Upper lobe of left lung (tissue), 6 donors: Measurements from ENCODE around the gene PSORS1C2. TPM values are rescaled to one million over a fixed set of nuclear protein-coding genes. Genes with fewer than 3 reads are reported as not detected.
A peak's percentile ranks its signal among the peaks of the same experiment; 100 is the strongest.

Experiments
- ATAC-seq, 2 donors: fragments of 200-7000 bp; cut with Tn5 transposase; one replicate each; pipeline ENCODE4 v1.9.1; 2022; ENCODE audit warnings: mild to moderate bottlenecking in 2 of 2, moderate library complexity in 2 of 2; ENCODE audit not compliant: low FRiP score in 2 of 2
- DNase-seq, 2 donors: peaks; one replicate each; pipeline ENCODE4 v3.0.0-alpha.2; 2019 to 2020
- H3K27ac ChIP-seq, 4 donors: fragments of 200-600 bp; sonication (generic); one replicate each; pipeline ENCODE4 v1.5.1; 2016 to 2019
- H3K27me3 ChIP-seq, 4 donors: fragments of 200-600 bp; sonication (generic); one replicate each; pipeline ENCODE4 v1.5.1; 2017 to 2019
- H3K36me3 ChIP-seq, 4 donors: fragments of 200-600 bp; sonication (generic); one replicate each; pipeline ENCODE4 v1.5.1; 2016 to 2019
- H3K4me1 ChIP-seq, 4 donors: fragments of 200-600 bp; sonication (generic); one replicate each; pipeline ENCODE4 v1.5.1; 2018 to 2019
- H3K4me3 ChIP-seq, 4 donors: fragments of 200-600 bp; sonication (generic); one replicate each; pipeline ENCODE4 v1.5.1; 2017 to 2019; ENCODE audit warnings: mild to moderate bottlenecking in 2 of 4, moderate library complexity in 1 of 4
- H3K9me3 ChIP-seq, 4 donors: fragments of 200-600 bp; sonication (generic); one replicate each; pipeline ENCODE4 v1.5.1; 2018 to 2019
- CTCF ChIP-seq, 6 experiments: fragments of 450-650 bp in 4 of 6; fragments of 200-600 bp in 2 of 6; sonication (generic) in 2 of 6; IDR thresholded peaks; one replicate each; pipeline ENCODE4 v1.5.1; 2016 to 2019; ENCODE audit warnings: antibody characterized with exemption in 6 of 6
- EP300 ChIP-seq, 4 donors: sonication (generic); formaldehyde crosslinking; IDR thresholded peaks; one replicate each; pipeline ENCODE4 v1.5.1; 2017; ENCODE audit warnings: antibody characterized with exemption in 4 of 4, control low read depth in 2 of 4
- POLR2A ChIP-seq, 4 donors: fragments of 450-650 bp; IDR thresholded peaks; one replicate each; pipeline ENCODE4 v1.5.1; 2016 to 2017; ENCODE audit warnings: antibody characterized with exemption in 4 of 4, mild to moderate bottlenecking in 2 of 4
- POLR2AphosphoS5 ChIP-seq, 2 donors: sonication (generic); formaldehyde crosslinking; IDR thresholded peaks; one replicate each; pipeline ENCODE4 v1.5.1; 2017; ENCODE audit warnings: antibody characterized with exemption in 2 of 2
- WGBS, 2 donors: methylation state at CpG; one replicate each; pipeline ENCODE4 v1.1.5; 2017 to 2018; 5-methylcytosine and 5-hydroxymethylcytosine counted together
- total RNA-seq, 6 donors: library from RNA; depleted of rRNA in 4 of 6; stranded (reverse); fragments of >200 nt in 4 of 6; gene quantifications; one replicate each; pipeline versions ENCODE4 v1.1.0 to v1.2.1, GENCODE V29; 2016 to 2021
- donor health status: DM: no; HTN: no; CAD: no; lungs with moderate emphysema.
- donor health status: DM: no; HTN: yes; CAD: no; lungs with severe emphysema.

Gene PSORS1C2
- total RNA-seq, 6 donors from 2014 or later, result not detected

GRCh38 chr6:31163922-31164321 is 25.1 kb upstream of the PSORS1C2 start:
- peak in 1 of 2 donors; percentile 67 for DNase-seq
- no peak overlapping the region for H3K4me3 ChIP-seq
- TF ChIP-seq EP300 (IDR thresholded peaks at IDR 0.05) (no peak), POLR2A (IDR thresholded peaks at IDR 0.05) (no peak), POLR2AphosphoS5 (IDR thresholded peaks at IDR 0.05) (no peak)
- H3K4me1 ChIP-seq, result peaks cover 6 to 12% (median 9%) of the 10 kb centered on the region in 4 donors
- H3K27ac ChIP-seq, result no peak overlapping the region
- H3K9me3 ChIP-seq, result no peaks in the 10 kb centered on the region
- H3K27me3 ChIP-seq, result no peaks in the 10 kb centered on the region
- ATAC-seq, result no peak
- H3K36me3 ChIP-seq, result peaks cover 0 to 7% (median 0%) of the 10 kb centered on the region in 4 donors

GRCh38 chr6:31162463-31163165 is 23.7 kb upstream of the PSORS1C2 start:
- WGBS, 2 donors, result 69 to 92% methylated on average over 3 to 13 of the region's 13 CpGs
- TF ChIP-seq EP300 (IDR thresholded peaks at IDR 0.05), result no peak
- TF ChIP-seq POLR2A (IDR thresholded peaks at IDR 0.05), result no peak
- TF ChIP-seq CTCF (IDR thresholded peaks at IDR 0.05), result no peak
- TF ChIP-seq POLR2AphosphoS5 (IDR thresholded peaks at IDR 0.05), result no peak
- no peak overlapping the region for H3K27ac ChIP-seq
- H3K4me3 ChIP-seq, result no peak overlapping the region
- H3K9me3 ChIP-seq, result no peaks in the 10 kb centered on the region
- DNase-seq (no peak), ATAC-seq (no peak)
- H3K27me3 ChIP-seq, result no peaks in the 10 kb centered on the region
- H3K4me1 ChIP-seq, result peaks cover 11 to 18% (median 13%) of the 10 kb centered on the region in 4 donors
- peaks cover 0 to 7% (median 0%) of the 10 kb centered on the region in 4 donors for H3K36me3 ChIP-seq

- H3K4me3 ChIP-seq, result no peak overlapping the region
- no peaks in the 10 kb centered on the region for H3K9me3 ChIP-seq
- H3K4me1 ChIP-seq, result peaks cover 15 to 23% (median 17%) of the 10 kb centered on the region in 4 donors
- ATAC-seq (no peak), DNase-seq (peak in 1 of 2 donors; percentile 34)
- WGBS, 2 donors, result 93% methylated on average over 18 to 19 of the region's 19 CpGs
- H3K27me3 ChIP-seq, result no peaks in the 10 kb centered on the region
- H3K36me3 ChIP-seq, result peaks cover 0 to 7% (median 0%) of the 10 kb centered on the region in 4 donors
- no peak overlapping the region for H3K27ac ChIP-seq
- no peak for TF ChIP-seq EP300 (IDR thresholded peaks at IDR 0.05)
- TF ChIP-seq POLR2A (IDR thresholded peaks at IDR 0.05), result no peak
- no peak for TF ChIP-seq POLR2AphosphoS5 (IDR thresholded peaks at IDR 0.05)
These were observed 22.6 kb upstream of the PSORS1C2 start for GRCh38 chr6:31161216-31162126.

- peak overlapping the region in 2 of 4 donors; percentile 7 to 84 for H3K27ac ChIP-seq
- no peak for ATAC-seq
These were observed 20.3 kb upstream of the PSORS1C2 start for GRCh38 chr6:31158863-31159855.

More at GRCh38 chr6:31158863-31159855, 20.3 kb upstream of the PSORS1C2 start:
- H3K4me3 ChIP-seq, result peak overlapping the region; percentile 49 to 90 (median 67)
- H3K27me3 ChIP-seq, result no peaks in the 10 kb centered on the region
- peaks cover 15 to 23% (median 17%) of the 10 kb centered on the region in 4 donors for H3K4me1 ChIP-seq
- no peak for TF ChIP-seq CTCF (IDR thresholded peaks at IDR 0.05)
- TF ChIP-seq POLR2AphosphoS5 (IDR thresholded peaks at IDR 0.05), result no peak
- no peak for TF ChIP-seq EP300 (IDR thresholded peaks at IDR 0.05)
- no peak for TF ChIP-seq POLR2A (IDR thresholded peaks at IDR 0.05)
- WGBS, 2 donors, result 16 to 25% methylated on average over 26 to 34 of the region's 35 CpGs
- peak in 1 of 2 donors; percentile 72 for DNase-seq
- H3K36me3 ChIP-seq, result peaks cover 0 to 20% (median 4%) of the 10 kb centered on the region in 4 donors
- H3K9me3 ChIP-seq, result no peaks in the 10 kb centered on the region
